Loucy (cell line): ENCODE data around the gene ZNF521.

Experiments
- H2AFZ ChIP-seq: fragments of 200-600 bp; sonication (generic); 2 replicates; pipeline ENCODE4 v1.6.0; 2016; ENCODE audit warnings: antibody characterized with exemption, mild to moderate bottlenecking, low read length, moderate library complexity
- H3F3A ChIP-seq: fragments of 200-600 bp; 2 replicates; pipeline ENCODE4 v1.6.0; 2016; ENCODE audit warnings: antibody characterized with exemption, low read depth, mild to moderate bottlenecking
- H3K27me3 ChIP-seq: fragments of 200-600 bp; sonication (generic); 2 replicates; pipeline ENCODE4 v1.6.1; 2014; ENCODE audit warnings: low read length, mild to moderate bottlenecking; ENCODE audit not compliant: insufficient read depth, poor library complexity, severe bottlenecking
- H3K36me3 ChIP-seq: fragments of 200-600 bp; sonication (generic); 2 replicates; pipeline ENCODE4 v1.6.1; 2016; ENCODE audit warnings: low read length; ENCODE audit not compliant: insufficient read depth
- H3K4me1 ChIP-seq: fragments of 200-600 bp; sonication (generic); 2 replicates; pipeline ENCODE4 v1.5.1; 2014; ENCODE audit warnings: low read length, mild to moderate bottlenecking; ENCODE audit not compliant: insufficient read depth, poor library complexity, severe bottlenecking
- H3K4me2 ChIP-seq: fragments of 200-600 bp; sonication (generic); 2 replicates; pipeline ENCODE4 v1.6.0; 2014; ENCODE audit warnings: antibody characterized with exemption, low read length, low read depth, mild to moderate bottlenecking; ENCODE audit not compliant: poor library complexity, severe bottlenecking
- H3K4me3 ChIP-seq: fragments of 200-600 bp; sonication (generic); 2 replicates; pipeline ENCODE4 v1.5.1; 2014; ENCODE audit warnings: low read length, mild to moderate bottlenecking, mixed read lengths; ENCODE audit not compliant: poor library complexity, severe bottlenecking
- H3K79me2 ChIP-seq: fragments of 200-600 bp; sonication (generic); 2 replicates; pipeline ENCODE4 v1.6.1; 2014; ENCODE audit warnings: low read length; ENCODE audit not compliant: insufficient read depth
- H3K9ac ChIP-seq: fragments of 200-600 bp; sonication (generic); 2 replicates; pipeline ENCODE4 v1.6.0; 2014; ENCODE audit warnings: mild to moderate bottlenecking, low read depth, low read length, moderate library complexity; ENCODE audit not compliant: poor library complexity, severe bottlenecking
- H3K9me2 ChIP-seq: fragments of 200-600 bp; sonication (generic); replicated peaks from 2 replicates; pipeline ENCODE4 v1.6.1; 2016; ENCODE audit warnings: low read depth, low read length, mixed read lengths
- H3K9me3 ChIP-seq: fragments of 200-600 bp; sonication (generic); 2 replicates; pipeline ENCODE4 v1.6.1; 2014; ENCODE audit warnings: mild to moderate bottlenecking, antibody characterized with exemption, low read length, low read depth; ENCODE audit not compliant: insufficient read depth
- H4K20me1 ChIP-seq: fragments of 200-600 bp; sonication (generic); 2 replicates; pipeline ENCODE4 v1.6.0; 2014; ENCODE audit warnings: antibody characterized with exemption, low read length, mild to moderate bottlenecking; ENCODE audit not compliant: insufficient read depth, poor library complexity, severe bottlenecking
- CTCF ChIP-seq: fragments of 200-600 bp; sonication (generic); conservative IDR thresholded peaks from 2 replicates; pipeline ENCODE4 v1.5.1; 2014; ENCODE audit warnings: mild to moderate bottlenecking, antibody characterized with exemption, low read length
- EZH2phosphoT487 ChIP-seq: fragments of 200-600 bp; IDR thresholded peaks from 2 replicates; pipeline ENCODE4 v1.6.1; 2018; ENCODE audit warnings: antibody characterized with exemption, mild to moderate bottlenecking, moderate library complexity, borderline replicate concordance

ZNF521 gene

GRCh38 chr18:25019086-25019860, 332.7 kb downstream of the ZNF521 start:
- Histone ChIP-seq H3K9ac (no peak overlapping the region), H3K4me2 (no peak overlapping the region), H3K27me3 (no peaks in the 10 kb centered on the region), H3K9me2 (no peaks in the 10 kb centered on the region), H3K9me3 (peaks cover 6% of the 10 kb centered on the region), H3F3A (no peaks in the 10 kb centered on the region), H4K20me1 (no peaks in the 10 kb centered on the region), H3K4me3 (no peak overlapping the region), H3K4me1 (no peaks in the 10 kb centered on the region), H3K79me2 (no peaks in the 10 kb centered on the region), H3K36me3 (no peaks in the 10 kb centered on the region), H2AFZ (no peak overlapping the region)
- TF ChIP-seq EZH2phosphoT487, result no peak
- no peak for TF ChIP-seq CTCF

- Histone ChIP-seq H3K4me1 (no peaks in the 10 kb centered on the region), H3K79me2 (no peaks in the 10 kb centered on the region), H3K4me3 (no peak overlapping the region), H3K9me3 (peaks cover 3% of the 10 kb centered on the region), H3K9me2 (no peaks in the 10 kb centered on the region), H4K20me1 (no peaks in the 10 kb centered on the region), H2AFZ (no peak overlapping the region), H3K36me3 (no peaks in the 10 kb centered on the region), H3K4me2 (no peak overlapping the region), H3K9ac (no peak overlapping the region), H3F3A (no peaks in the 10 kb centered on the region), H3K27me3 (no peaks in the 10 kb centered on the region)
- no peak for TF ChIP-seq EZH2phosphoT487
- TF ChIP-seq CTCF, result no peak
Observed at GRCh38 chr18:25016666-25017065, 335.3 kb downstream of the ZNF521 start.

GRCh38 chr18:25016181-25016580, 335.8 kb downstream of the ZNF521 start:
- H3K4me1 ChIP-seq, result no peaks in the 10 kb centered on the region
- no peak overlapping the region for H3K4me3 ChIP-seq

More at GRCh38 chr18:25016181-25016580, 335.8 kb downstream of the ZNF521 start:
- no peaks in the 10 kb centered on the region for H3K36me3 ChIP-seq
- H3K9me3 ChIP-seq, result no peaks in the 10 kb centered on the region; the same call in 1 of the 2 replicates
- no peak overlapping the region for H2AFZ ChIP-seq
- H4K20me1 ChIP-seq, result no peaks in the 10 kb centered on the region
- H3K79me2 ChIP-seq, result no peaks in the 10 kb centered on the region
- no peaks in the 10 kb centered on the region for H3K9me2 ChIP-seq
- no peak for TF ChIP-seq CTCF
- TF ChIP-seq EZH2phosphoT487, result no peak
- H3K27me3 ChIP-seq, result no peaks in the 10 kb centered on the region
- H3K9ac ChIP-seq, result no peak overlapping the region
- H3K4me2 ChIP-seq, result no peak overlapping the region
- no peaks in the 10 kb centered on the region for H3F3A ChIP-seq
